ENCODE data around the gene S100B. TPM values are rescaled to one million over a fixed set of nuclear protein-coding genes. Genes with fewer than 3 reads are reported as not detected.

Gene S100B
- total RNA-seq, 1 donor = 1.4 TPM

- Histone ChIP-seq H3K27me3 (ENCODE audit: insufficient read depth, low read length) (no peaks in the 10 kb centered on the region), H3K36me3 (ENCODE audit: insufficient read depth, low read length) (peaks cover 14% of the 10 kb centered on the region), H3K9me3 (ENCODE audit: low read depth, low read length) (no peaks in the 10 kb centered on the region), H3K79me2 (ENCODE audit: insufficient read depth, low read length) (peaks cover 58% of the 10 kb centered on the region), H3K4me2 (ENCODE audit: insufficient read depth, low read length) (peak overlapping the region; percentile 92), H3K27ac (ENCODE audit: low read depth, low read length) (no peak overlapping the region), H3K4me1 (ENCODE audit: insufficient read depth, low read length) (peaks cover 37% of the 10 kb centered on the region), H4K20me1 (ENCODE audit: insufficient read depth, low read length) (peaks cover 50% of the 10 kb centered on the region), H3K4me3 (ENCODE audit: insufficient read depth, low read length) (peak overlapping the region; percentile 88), H2AFZ (ENCODE audit: low read length) (no peak overlapping the region)
- DNase-seq (ENCODE audit: insufficient read length, low spot score, missing footprints) = no peak
- no peak for TF ChIP-seq CTCF (IDR thresholded peaks at IDR 0.05; ENCODE audit: extremely low read depth, low read depth, low read length)
Measured at GRCh38 chr21:46636550-46637285, 31.8 kb upstream of the S100B start.

GRCh38 chr21:46636181-46636512, 31.3 kb upstream of the S100B start:
- Histone ChIP-seq H2AFZ (ENCODE audit: low read length) (peak overlapping the region; percentile 91), H3K4me1 (ENCODE audit: insufficient read depth, low read length) (peaks cover 37% of the 10 kb centered on the region), H3K27ac (ENCODE audit: low read depth, low read length) (peak overlapping the region; percentile 90), H3K9me3 (ENCODE audit: low read depth, low read length) (no peaks in the 10 kb centered on the region), H3K27me3 (ENCODE audit: insufficient read depth, low read length) (no peaks in the 10 kb centered on the region), H3K36me3 (ENCODE audit: insufficient read depth, low read length) (peaks cover 11% of the 10 kb centered on the region), H3K4me2 (ENCODE audit: insufficient read depth, low read length) (peak overlapping the region; percentile 92), H4K20me1 (ENCODE audit: insufficient read depth, low read length) (peaks cover 44% of the 10 kb centered on the region), H3K4me3 (ENCODE audit: insufficient read depth, low read length) (peak overlapping the region; percentile 88), H3K79me2 (ENCODE audit: insufficient read depth, low read length) (peaks cover 52% of the 10 kb centered on the region)
- DNase-seq (ENCODE audit: insufficient read length, low spot score, missing footprints) = no peak
- no peak for TF ChIP-seq CTCF (IDR thresholded peaks at IDR 0.05; ENCODE audit: extremely low read depth, low read depth, low read length)

- Histone ChIP-seq H3K4me2 (ENCODE audit: insufficient read depth, low read length) (peak within 1 kb of the TSS; percentile 92), H3K27ac (ENCODE audit: low read depth, low read length) (peak within 1 kb of the TSS; percentile 90), H3K9me3 (ENCODE audit: low read depth, low read length) (no peaks in the 10 kb centered on the region), H3K79me2 (ENCODE audit: insufficient read depth, low read length) (peaks cover 46% of the 10 kb centered on the region), H3K36me3 (ENCODE audit: insufficient read depth, low read length) (peaks cover 6% of the 10 kb centered on the region), H2AFZ (ENCODE audit: low read length) (peak within 1 kb of the TSS; percentile 93), H3K27me3 (ENCODE audit: insufficient read depth, low read length) (no peaks in the 10 kb centered on the region), H3K4me1 (ENCODE audit: insufficient read depth, low read length) (peaks cover 37% of the 10 kb centered on the region), H4K20me1 (ENCODE audit: insufficient read depth, low read length) (peaks cover 38% of the 10 kb centered on the region), H3K4me3 (ENCODE audit: insufficient read depth, low read length) (peak within 1 kb of the TSS; percentile 88)
- TF ChIP-seq CTCF (IDR thresholded peaks at IDR 0.05; ENCODE audit: extremely low read depth, low read depth, low read length) = no peak
- DNase-seq (ENCODE audit: insufficient read length, low spot score, missing footprints) = peak; percentile 99
Measured at GRCh38 chr21:46635324-46636180, 30.7 kb upstream of the S100B start, which contains the start of gene PRMT2. TSS of gene PRMT2 (plus strand) at chr21:46635674. CDS start at chr21:46636952, 1,278 bp downstream.

- no peaks in the 10 kb centered on the region for H3K9me3 ChIP-seq (ENCODE audit: low read depth, low read length)
- H4K20me1 ChIP-seq (ENCODE audit: insufficient read depth, low read length) = peaks cover 36% of the 10 kb centered on the region
- H3K4me1 ChIP-seq (ENCODE audit: insufficient read depth, low read length) = peaks cover 37% of the 10 kb centered on the region
- H3K4me3 ChIP-seq (ENCODE audit: insufficient read depth, low read length) = peak overlapping the region; percentile 88
- H3K79me2 ChIP-seq (ENCODE audit: insufficient read depth, low read length) = peaks cover 43% of the 10 kb centered on the region
- H3K4me2 ChIP-seq (ENCODE audit: insufficient read depth, low read length) = peak overlapping the region; percentile 92
- H3K36me3 ChIP-seq (ENCODE audit: insufficient read depth, low read length) = peaks cover 6% of the 10 kb centered on the region
- DNase-seq (ENCODE audit: insufficient read length, low spot score, missing footprints) = peak; percentile 81
- no peaks in the 10 kb centered on the region for H3K27me3 ChIP-seq (ENCODE audit: insufficient read depth, low read length)
- H3K27ac ChIP-seq (ENCODE audit: low read depth, low read length) = peak overlapping the region; percentile 90
- H2AFZ ChIP-seq (ENCODE audit: low read length) = peak overlapping the region; percentile 93
- peak; percentile 24 for TF ChIP-seq CTCF (IDR thresholded peaks at IDR 0.05; ENCODE audit: extremely low read depth, low read depth, low read length)
Measured at GRCh38 chr21:46634966-46635323, 30.1 kb upstream of the S100B start.

All from osteoblast (primary cell).